ENCODE results near the gene CHCHD3. TPM values are rescaled to one million over a fixed set of nuclear protein-coding genes. Genes with fewer than 3 reads are reported as not detected.

Gene CHCHD3
- total RNA-seq, 3 donors from 2014 or later = 71.9 to 76.4 (median 72.9) TPM

DNA sequence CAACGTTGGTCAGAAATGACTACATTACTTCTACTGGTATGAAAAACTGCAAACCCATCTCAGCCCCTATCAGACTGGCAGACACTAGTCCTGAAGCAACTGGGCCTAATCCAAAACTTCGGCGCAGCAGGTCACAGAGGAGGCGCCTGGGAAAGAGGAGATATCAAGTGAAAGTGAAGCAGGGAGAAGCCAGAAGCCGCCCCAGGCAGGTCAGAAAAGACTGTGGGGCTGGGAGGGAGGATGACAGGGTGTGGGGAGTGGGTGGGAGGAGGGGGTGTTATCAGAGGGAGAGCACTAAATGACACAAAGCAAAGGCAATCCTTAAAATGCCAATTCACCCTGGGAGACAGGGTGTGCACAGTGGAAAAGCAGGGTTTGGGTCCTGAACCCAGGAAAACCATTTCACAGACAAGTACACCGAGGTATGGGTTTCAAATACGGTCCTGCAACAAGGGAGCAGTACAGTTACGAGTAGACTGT lies 731 bp downstream of the CHCHD3 start:
- TF ChIP-seq, protein P1, sequence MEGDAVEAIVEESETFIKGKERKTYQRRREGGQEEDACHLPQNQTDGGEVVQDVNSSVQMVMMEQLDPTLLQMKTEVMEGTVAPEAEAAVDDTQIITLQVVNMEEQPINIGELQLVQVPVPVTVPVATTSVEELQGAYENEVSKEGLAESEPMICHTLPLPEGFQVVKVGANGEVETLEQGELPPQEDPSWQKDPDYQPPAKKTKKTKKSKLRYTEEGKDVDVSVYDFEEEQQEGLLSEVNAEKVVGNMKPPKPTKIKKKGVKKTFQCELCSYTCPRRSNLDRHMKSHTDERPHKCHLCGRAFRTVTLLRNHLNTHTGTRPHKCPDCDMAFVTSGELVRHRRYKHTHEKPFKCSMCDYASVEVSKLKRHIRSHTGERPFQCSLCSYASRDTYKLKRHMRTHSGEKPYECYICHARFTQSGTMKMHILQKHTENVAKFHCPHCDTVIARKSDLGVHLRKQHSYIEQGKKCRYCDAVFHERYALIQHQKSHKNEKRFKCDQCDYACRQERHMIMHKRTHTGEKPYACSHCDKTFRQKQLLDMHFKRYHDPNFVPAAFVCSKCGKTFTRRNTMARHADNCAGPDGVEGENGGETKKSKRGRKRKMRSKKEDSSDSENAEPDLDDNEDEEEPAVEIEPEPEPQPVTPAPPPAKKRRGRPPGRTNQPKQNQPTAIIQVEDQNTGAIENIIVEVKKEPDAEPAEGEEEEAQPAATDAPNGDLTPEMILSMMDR (IDR thresholded peaks at IDR 0.05) = no peak
- H3K4me1 ChIP-seq (ENCODE audit: low read depth) = peaks cover 16% of the 10 kb centered on the region
- intact Hi-C loops (cut with DNase I, micrococcal nuclease) = no loop called here
- peak overlapping the region; percentile 85 for H3K4me3 ChIP-seq
- DNase-seq (peak in 2 of 3 donors; percentile 34 to 37), ATAC-seq (peak; percentile 17)
- H3K9me3 ChIP-seq = no peaks in the 10 kb centered on the region
- H3K36me3 ChIP-seq (ENCODE audit: low read depth) = no peaks in the 10 kb centered on the region

DNA sequence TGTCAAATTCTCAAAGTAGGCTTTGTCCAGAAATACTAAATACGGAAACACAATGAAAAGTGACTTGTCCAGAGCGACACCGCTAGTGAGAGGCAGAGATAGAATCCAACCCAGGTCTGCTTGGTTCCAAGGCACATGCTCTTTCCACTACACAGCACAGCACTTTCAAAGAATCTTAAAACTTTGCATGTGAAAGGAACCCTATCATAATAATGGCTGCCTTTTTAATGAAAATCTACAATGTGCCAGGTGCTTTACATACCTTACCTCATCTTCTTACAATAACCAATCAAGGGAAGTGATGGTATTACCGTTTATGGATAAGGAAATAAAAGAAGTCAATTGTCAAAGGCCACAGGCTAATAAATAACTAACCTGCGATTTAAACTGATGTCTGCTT lies 2.6 kb downstream of the CHCHD3 start:
- Histone ChIP-seq H3K36me3 (ENCODE audit: low read depth) (no peaks in the 10 kb centered on the region), H3K9me3 (no peaks in the 10 kb centered on the region), H3K4me1 (ENCODE audit: low read depth) (peaks cover 16% of the 10 kb centered on the region), H3K4me3 (no peak overlapping the region)
- intact Hi-C loops (cut with DNase I, micrococcal nuclease) = no loop called here
- DNase-seq (no peak), ATAC-seq (no peak)
- TF ChIP-seq, protein P1 (IDR thresholded peaks at IDR 0.05) = no peak

- intact Hi-C loops (cut with DNase I, micrococcal nuclease) = no loop called here
- H3K4me1 ChIP-seq (ENCODE audit: low read depth) = peaks cover 14% of the 10 kb centered on the region
- H3K4me3 ChIP-seq = no peak overlapping the region
- no peaks in the 10 kb centered on the region for H3K9me3 ChIP-seq
- TF ChIP-seq, protein P1 (IDR thresholded peaks at IDR 0.05) = no peak
- no peak for DNase-seq
- ATAC-seq = no peak
- H3K36me3 ChIP-seq (ENCODE audit: low read depth) = no peaks in the 10 kb centered on the region
These were observed 4.5 kb downstream of the CHCHD3 start for GRCh38 chr7:133077394-133077793.

- no peaks in the 10 kb centered on the region for H3K36me3 ChIP-seq (ENCODE audit: low read depth)
- H3K9me3 ChIP-seq = no peaks in the 10 kb centered on the region
- intact Hi-C loops (cut with DNase I, micrococcal nuclease) = no loop called here
- TF ChIP-seq, protein P1 (IDR thresholded peaks at IDR 0.05) = no peak
- H3K4me3 ChIP-seq = no peak overlapping the region
- DNase-seq (no peak), ATAC-seq (no peak)
- H3K4me1 ChIP-seq (ENCODE audit: low read depth) = peaks cover 10% of the 10 kb centered on the region
These were observed 5.7 kb downstream of the CHCHD3 start for GRCh38 chr7:133076142-133076541.

GRCh38 chr7:133071506-133071905 lies 10.4 kb downstream of the CHCHD3 start:
- ATAC-seq (no peak), DNase-seq (no peak)
- no peak overlapping the region for H3K4me3 ChIP-seq
- H3K36me3 ChIP-seq (ENCODE audit: low read depth) = no peaks in the 10 kb centered on the region
- no peaks in the 10 kb centered on the region for H3K9me3 ChIP-seq
- TF ChIP-seq, protein P1 (IDR thresholded peaks at IDR 0.05) = no peak
- intact Hi-C loops (cut with DNase I, micrococcal nuclease) = no loop called here
- no peaks in the 10 kb centered on the region for H3K4me1 ChIP-seq (ENCODE audit: low read depth)

- TF ChIP-seq, protein P1 (IDR thresholded peaks at IDR 0.05) = no peak
- no peak overlapping the region for H3K4me3 ChIP-seq
- ATAC-seq (no peak), DNase-seq (no peak)
- no peaks in the 10 kb centered on the region for H3K4me1 ChIP-seq (ENCODE audit: low read depth)
- intact Hi-C loops (cut with DNase I, micrococcal nuclease) = no loop called here
- H3K9me3 ChIP-seq = no peaks in the 10 kb centered on the region
- H3K36me3 ChIP-seq (ENCODE audit: low read depth) = no peaks in the 10 kb centered on the region
These were observed 11.3 kb downstream of the CHCHD3 start for GRCh38 chr7:133070562-133070961.

Measured in mucosa of descending colon (tissue), 3 donors.